Thymus (tissue), 11 donors: Measurements from ENCODE around the gene B4GALNT1. TPM values are rescaled to one million over a fixed set of nuclear protein-coding genes. Genes with fewer than 3 reads are reported as not detected.

Experiments used
- DNase-seq, 9 donors: peaks; one replicate each; pipeline ENCODE4 v3.0.0-alpha.2; 2013; ENCODE audit warnings: low spot score in 9 of 9, low read depth in 6 of 9, missing footprints in 1 of 9
- H3K27ac ChIP-seq, 2 donors: one replicate each; pipeline ENCODE4 v1.5.1; 2013; ENCODE audit warnings: control low read depth in 1 of 2, low read depth in 1 of 2, low read length in 1 of 2, mild to moderate bottlenecking in 1 of 2, moderate library complexity in 1 of 2
- H3K27me3 ChIP-seq, 2 donors: one replicate each; pipeline ENCODE4 v1.5.1; 2013; ENCODE audit warnings: low read length in 1 of 2; ENCODE audit not compliant: control insufficient read depth in 2 of 2, insufficient read depth in 1 of 2
- H3K36me3 ChIP-seq, 2 donors: one replicate each; pipeline ENCODE4 v1.5.1; 2013; ENCODE audit warnings: low read length in 1 of 2, mild to moderate bottlenecking in 1 of 2, moderate library complexity in 1 of 2; ENCODE audit not compliant: control insufficient read depth in 2 of 2, insufficient read depth in 2 of 2
- H3K4me1 ChIP-seq, 2 donors: one replicate each; pipeline ENCODE4 v1.5.1; 2013; ENCODE audit warnings: low read length in 2 of 2; ENCODE audit not compliant: control insufficient read depth in 2 of 2, insufficient read depth in 2 of 2
- H3K4me3 ChIP-seq, 2 donors: one replicate each; pipeline ENCODE4 v1.5.1; 2013; ENCODE audit warnings: low read length in 2 of 2, control low read depth in 1 of 2, mild to moderate bottlenecking in 1 of 2
- H3K9me3 ChIP-seq, 2 donors: one replicate each; pipeline ENCODE4 v1.5.1; 2013; ENCODE audit warnings: low read length in 1 of 2, mild to moderate bottlenecking in 1 of 2; ENCODE audit not compliant: control insufficient read depth in 2 of 2, insufficient read depth in 1 of 2
- WGBS: extraction: QIAGEN DNeasy Blood & Tissue Kit; methylation state at CpG from one replicate; pipeline ENCODE4 v1.1.7; 2013; 5-methylcytosine and 5-hydroxymethylcytosine counted together
- polyA plus RNA-seq: library from polyadenylated mRNA; stranded (reverse); fragments of 200-250 nt; gene quantifications from one replicate; pipeline ENCODE4 v1.2.3, GENCODE V29; 2013
- total RNA-seq: library from RNA; stranded (reverse); fragments of 120-200 nt; gene quantifications from one replicate; pipeline ENCODE4 v1.2.4, GENCODE V29; 2013
- donor health status: healthy.

The B4GALNT1 gene
- total and polyA plus RNA-seq, 2 donors, result 0.57 to 1.3 TPM

DNA sequence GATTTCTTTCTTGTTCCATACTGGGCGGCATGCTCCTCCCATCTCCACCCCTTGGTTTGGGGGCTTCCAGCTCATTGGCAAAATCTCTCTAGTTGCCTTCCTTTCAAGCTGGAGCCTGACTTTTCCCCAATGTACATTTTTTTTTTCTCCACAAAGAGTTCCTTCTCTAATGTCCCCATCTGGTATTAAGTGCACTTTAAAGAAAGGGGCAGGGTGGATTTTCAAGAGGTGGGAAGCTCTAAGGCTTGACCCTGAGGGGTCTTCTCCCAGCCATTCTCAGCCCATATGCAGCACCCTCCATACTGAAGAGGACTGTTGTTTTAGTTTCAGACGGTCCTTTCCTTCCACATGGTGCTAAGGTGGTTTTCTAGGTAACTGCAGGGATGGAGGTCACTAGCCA is 47.8 kb downstream of the B4GALNT1 start:
- peaks cover 10 to 86% of the 10 kb centered on the region in 2 donors for H3K27me3 ChIP-seq
- H3K27ac ChIP-seq, result no peak overlapping the region
- H3K9me3 ChIP-seq, result no peaks in the 10 kb centered on the region
- H3K4me1 ChIP-seq, result peaks cover 0 to under 1% of the 10 kb centered on the region in 2 donors
- no peaks in the 10 kb centered on the region for H3K36me3 ChIP-seq
- 91% methylated on average over 2 of the region's 2 CpGs for WGBS
- H3K4me3 ChIP-seq, result no peak overlapping the region
- DNase-seq, result no peak

DNA sequence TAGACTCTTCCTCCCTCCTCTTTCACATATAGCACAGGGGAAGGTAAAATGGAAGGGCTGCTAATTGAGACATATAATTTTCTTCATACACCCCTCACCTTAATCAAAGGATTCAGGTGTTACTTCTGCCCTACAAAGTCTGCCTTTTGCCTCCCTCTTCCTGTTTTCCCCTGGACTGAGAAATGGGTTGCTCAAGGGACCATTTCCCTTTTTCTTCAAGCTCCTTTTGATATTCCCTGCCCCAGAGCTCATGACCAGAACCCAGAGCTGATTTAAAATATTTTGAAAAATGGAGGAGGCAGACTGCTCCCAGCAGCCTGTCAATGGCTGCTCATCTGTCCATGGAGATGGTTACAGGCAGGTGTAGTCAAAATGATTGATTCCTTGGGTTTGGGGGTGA is 48.3 kb downstream of the B4GALNT1 start:
- no peaks in the 10 kb centered on the region for H3K36me3 ChIP-seq
- H3K4me1 ChIP-seq, result no peaks in the 10 kb centered on the region
- no peak for DNase-seq
- H3K9me3 ChIP-seq, result no peaks in the 10 kb centered on the region
- H3K4me3 ChIP-seq, result no peak overlapping the region
- peaks cover 10 to 89% of the 10 kb centered on the region in 2 donors for H3K27me3 ChIP-seq
- H3K27ac ChIP-seq, result no peak overlapping the region

DNA sequence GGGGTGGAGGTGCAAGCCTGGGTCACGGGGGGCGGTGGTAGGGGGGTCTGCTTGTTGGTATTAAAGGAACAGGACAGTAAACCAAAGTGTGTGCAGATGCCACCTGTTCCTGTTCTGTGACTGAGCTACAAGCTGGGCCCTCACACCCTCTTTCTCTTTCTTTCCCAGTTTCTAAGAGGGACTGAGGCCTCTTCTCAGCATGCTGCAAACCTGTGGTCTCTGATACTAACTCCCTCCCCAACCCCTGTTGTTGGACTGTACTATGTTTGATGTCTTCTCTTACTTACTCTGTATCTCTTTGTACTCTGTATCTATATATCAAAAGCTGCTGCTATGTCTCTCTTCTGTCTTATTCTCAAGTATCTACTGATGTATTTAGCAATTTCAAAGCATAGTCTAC is 49.0 kb downstream of the B4GALNT1 start:
- no peaks in the 10 kb centered on the region for H3K36me3 ChIP-seq
- no peak overlapping the region for H3K4me3 ChIP-seq
- H3K27ac ChIP-seq, result no peak overlapping the region
- no peaks in the 10 kb centered on the region for H3K9me3 ChIP-seq
- 100% methylated on average over 2 of the region's 2 CpGs for WGBS
- peaks cover 10 to 87% of the 10 kb centered on the region in 2 donors for H3K27me3 ChIP-seq
- H3K4me1 ChIP-seq, result no peaks in the 10 kb centered on the region
- DNase-seq, result no peak

DNA sequence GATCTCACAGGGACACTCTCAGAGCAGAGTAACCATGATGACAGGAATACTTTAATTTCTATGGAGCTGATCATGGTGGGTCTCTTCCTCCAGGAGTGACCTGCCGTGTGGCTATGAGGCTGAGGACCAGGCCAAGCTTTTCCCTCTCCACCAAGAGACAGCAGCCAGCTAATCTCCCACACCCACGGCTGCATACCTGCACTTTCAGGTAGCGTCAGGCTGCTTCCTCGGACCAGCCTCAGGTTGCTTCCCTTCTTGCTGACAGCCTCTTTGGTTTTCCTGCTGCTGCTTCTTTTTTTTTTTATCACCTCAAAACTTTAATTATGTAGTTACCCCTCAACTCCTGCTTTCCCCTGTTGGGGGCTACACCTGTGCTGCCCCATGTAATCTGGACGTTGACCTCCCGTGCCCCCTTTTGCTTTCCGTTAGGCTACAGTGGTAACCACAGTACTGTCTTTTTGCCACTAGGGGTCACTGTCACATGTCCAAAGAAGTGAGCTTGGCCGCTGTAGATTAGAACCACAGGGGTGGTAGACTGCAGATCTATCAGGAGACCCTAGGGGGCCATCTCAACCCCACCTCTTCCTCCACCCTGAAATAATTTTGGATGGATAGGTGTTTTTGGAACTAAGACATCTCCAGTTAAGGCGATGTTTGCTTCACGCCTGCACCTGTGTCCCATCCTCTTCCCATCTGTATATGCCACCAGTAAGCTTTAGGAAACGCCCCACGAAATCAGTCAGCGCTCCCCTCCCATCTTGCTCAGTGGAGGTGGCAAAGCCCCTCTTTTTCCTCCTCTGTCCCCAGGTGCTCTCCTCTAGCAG is 49.8 kb downstream of the B4GALNT1 start:
- no peak overlapping the region for H3K4me3 ChIP-seq
- no peaks in the 10 kb centered on the region for H3K36me3 ChIP-seq
- WGBS, result 56% methylated on average over 13 of the region's 13 CpGs
- H3K4me1 ChIP-seq, result no peaks in the 10 kb centered on the region
- no peaks in the 10 kb centered on the region for H3K9me3 ChIP-seq
- H3K27ac ChIP-seq, result no peak overlapping the region
- peaks cover 10 to 85% of the 10 kb centered on the region in 2 donors for H3K27me3 ChIP-seq
- DNase-seq, result peak; percentile 40 to 88 (median 73)

DNA sequence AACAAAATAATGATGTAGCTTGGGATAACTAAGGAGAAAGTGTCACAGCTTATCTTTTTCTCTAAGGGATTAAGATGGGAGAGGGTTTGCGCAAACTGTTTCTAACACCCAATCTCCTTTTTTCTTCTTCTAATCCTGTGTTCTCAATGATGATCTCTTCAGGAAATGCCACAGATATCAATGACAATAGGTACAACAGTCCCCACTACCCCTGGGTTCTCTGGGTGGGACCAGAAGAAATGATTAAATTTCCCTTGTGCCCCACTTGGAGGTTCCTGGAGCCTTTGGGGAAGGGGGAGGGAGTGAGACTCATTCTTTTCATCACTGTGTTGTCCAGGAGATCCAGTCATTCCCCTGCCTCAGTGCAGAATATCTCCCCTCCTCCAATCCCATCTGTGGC is 50.6 kb downstream of the B4GALNT1 start:
- Histone ChIP-seq H3K27ac (no peak overlapping the region), H3K9me3 (no peaks in the 10 kb centered on the region), H3K4me1 (no peaks in the 10 kb centered on the region), H3K4me3 (no peak overlapping the region), H3K36me3 (no peaks in the 10 kb centered on the region), H3K27me3 (peaks cover 10 to 85% of the 10 kb centered on the region in 2 donors)
- 100% methylated on average over 1 of the region's 1 CpG for WGBS
- DNase-seq, result no peak

DNA sequence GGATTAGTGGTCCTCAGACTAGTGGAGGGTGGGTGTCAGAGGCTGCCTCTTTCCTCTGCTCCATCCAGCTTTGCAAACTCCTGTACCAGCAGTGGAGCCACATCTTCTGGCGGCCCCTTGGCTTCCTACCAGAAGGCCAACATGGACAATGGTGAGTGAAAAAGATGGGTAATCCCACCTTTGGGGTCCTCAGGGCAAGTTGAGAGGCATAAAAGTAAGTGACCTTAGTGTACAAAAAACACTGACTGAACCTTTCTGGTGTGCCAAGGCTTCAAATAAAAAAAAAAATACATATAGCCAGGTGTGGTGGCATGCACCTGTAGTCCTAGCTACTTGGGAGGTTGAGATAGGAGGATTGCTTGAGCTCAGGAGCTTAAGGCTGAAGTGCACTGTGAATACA is 51.2 kb downstream of the B4GALNT1 start:
- Histone ChIP-seq H3K36me3 (no peaks in the 10 kb centered on the region), H3K27me3 (peaks cover 5 to 83% of the 10 kb centered on the region in 2 donors), H3K4me1 (no peaks in the 10 kb centered on the region), H3K27ac (no peak overlapping the region), H3K4me3 (no peak overlapping the region), H3K9me3 (no peaks in the 10 kb centered on the region)
- WGBS, result 98% methylated on average over 1 of the region's 1 CpG
- no peak for DNase-seq

DNA sequence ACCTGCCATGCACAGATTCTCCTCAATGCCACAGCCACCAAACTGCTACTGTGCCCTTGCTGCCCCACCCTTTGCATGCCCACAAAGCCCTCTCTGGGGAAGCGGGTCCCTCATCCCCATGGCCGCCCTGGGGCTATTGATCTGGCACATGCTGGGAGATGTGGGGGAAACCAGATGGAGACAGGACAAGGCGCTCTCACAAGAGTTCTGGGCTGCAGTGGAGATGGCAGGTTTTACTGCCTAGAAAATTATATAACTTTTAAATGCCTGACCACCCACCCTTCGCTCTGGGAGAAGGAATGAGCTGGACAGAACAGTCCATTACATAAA is 52.6 kb downstream of the B4GALNT1 start:
- Histone ChIP-seq H3K4me1 (no peaks in the 10 kb centered on the region), H3K9me3 (no peaks in the 10 kb centered on the region), H3K27me3 (peaks cover 1 to 80% of the 10 kb centered on the region in 2 donors), H3K27ac (no peak overlapping the region), H3K4me3 (no peak overlapping the region), H3K36me3 (no peaks in the 10 kb centered on the region)
- no peak for DNase-seq
- 98% methylated on average over 4 of the region's 4 CpGs for WGBS

DNA sequence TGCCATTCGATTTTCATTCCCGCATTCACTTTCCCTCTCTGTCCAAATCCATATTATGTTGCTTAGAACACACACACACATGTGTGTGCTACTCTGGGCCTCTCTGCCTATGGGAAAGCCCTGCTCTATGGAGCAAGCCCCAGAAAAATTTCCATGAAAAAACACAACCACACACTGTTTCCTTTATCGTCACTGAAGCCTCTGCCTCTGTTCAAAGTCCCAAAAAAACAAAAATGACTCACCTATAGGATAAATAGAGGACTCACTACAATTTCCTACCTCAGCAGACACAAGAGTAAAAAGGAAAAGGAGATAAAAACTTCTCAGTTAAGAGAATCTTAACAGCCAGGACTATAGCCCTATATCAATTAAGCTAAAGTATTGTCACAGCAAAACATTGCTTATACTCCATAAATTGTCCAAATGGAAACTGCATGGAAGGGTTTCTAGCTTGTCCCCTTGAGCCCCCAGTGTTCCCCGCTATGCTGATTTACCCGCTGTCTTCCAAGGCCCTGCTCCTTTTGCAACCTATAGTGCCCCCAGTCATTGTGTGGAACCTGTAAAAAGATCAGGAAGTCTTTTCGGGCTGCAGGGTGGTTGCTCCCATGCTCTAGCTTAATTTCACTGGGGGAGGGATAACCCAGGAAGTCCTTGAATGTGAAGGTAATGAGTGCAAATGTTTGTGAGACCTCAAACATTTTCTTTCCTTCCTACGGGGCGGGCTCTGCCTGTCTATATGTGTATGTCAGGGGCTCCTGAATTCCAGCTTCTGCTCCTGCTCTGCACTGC is 53.1 kb downstream of the B4GALNT1 start:
- no peak overlapping the region for H3K4me3 ChIP-seq
- 95% methylated on average over 8 of the region's 8 CpGs for WGBS
- no peaks in the 10 kb centered on the region for H3K36me3 ChIP-seq
- no peak for DNase-seq
- peaks cover 0 to 80% of the 10 kb centered on the region in 2 donors for H3K27me3 ChIP-seq
- H3K4me1 ChIP-seq, result no peaks in the 10 kb centered on the region
- no peak overlapping the region for H3K27ac ChIP-seq
- H3K9me3 ChIP-seq, result no peaks in the 10 kb centered on the region

DNA sequence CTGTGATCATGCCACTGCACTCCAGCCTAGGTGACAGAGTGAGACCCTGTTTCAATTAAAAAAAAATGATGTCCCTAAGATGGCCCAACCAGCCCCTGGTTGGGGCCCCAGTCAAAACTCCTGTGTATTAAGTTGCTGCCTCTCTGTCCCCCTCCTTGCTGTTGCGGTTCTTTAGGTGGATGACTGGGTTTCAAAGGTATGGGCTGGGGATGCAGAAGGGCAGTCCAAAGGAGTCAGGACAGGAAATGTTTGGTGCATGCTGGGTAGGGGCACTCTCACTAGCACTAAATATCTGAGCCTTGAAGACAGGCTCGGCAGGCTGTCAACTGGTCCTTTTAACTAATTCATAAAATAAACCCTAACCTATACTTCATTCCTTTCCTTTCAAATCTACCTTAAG is 54.0 kb downstream of the B4GALNT1 start:
- H3K9me3 ChIP-seq, result no peaks in the 10 kb centered on the region
- H3K4me3 ChIP-seq, result no peak overlapping the region
- peaks cover 0 to 74% of the 10 kb centered on the region in 2 donors for H3K27me3 ChIP-seq
- no peak for DNase-seq
- no peaks in the 10 kb centered on the region for H3K36me3 ChIP-seq
- no peak overlapping the region for H3K27ac ChIP-seq
- H3K4me1 ChIP-seq, result no peaks in the 10 kb centered on the region
- WGBS, result 96% methylated on average over 2 of the region's 2 CpGs
